ENCODE data around the gene SLC25A43. TPM values are rescaled to one million over a fixed set of nuclear protein-coding genes. Genes with fewer than 3 reads are reported as not detected.
"Not testable (repeated sequence)": the region's sequence is repeated elsewhere in the genome, so short reads cannot be mapped to it uniquely, and the experiment has no call there.

Gene SLC25A43
- total RNA-seq, 4 donors from 2014 or later: 18.4 to 33.7 (median 22.2) TPM

GRCh38 chrX:119419898-119420297, 20.8 kb downstream of the SLC25A43 start:
- TF ChIP-seq CTCF (IDR thresholded peaks at IDR 0.05): no peak
- DNase-seq (ENCODE audit: low spot score) (no peak), ATAC-seq (ENCODE audit: low FRiP score) (no peak)

DNA sequence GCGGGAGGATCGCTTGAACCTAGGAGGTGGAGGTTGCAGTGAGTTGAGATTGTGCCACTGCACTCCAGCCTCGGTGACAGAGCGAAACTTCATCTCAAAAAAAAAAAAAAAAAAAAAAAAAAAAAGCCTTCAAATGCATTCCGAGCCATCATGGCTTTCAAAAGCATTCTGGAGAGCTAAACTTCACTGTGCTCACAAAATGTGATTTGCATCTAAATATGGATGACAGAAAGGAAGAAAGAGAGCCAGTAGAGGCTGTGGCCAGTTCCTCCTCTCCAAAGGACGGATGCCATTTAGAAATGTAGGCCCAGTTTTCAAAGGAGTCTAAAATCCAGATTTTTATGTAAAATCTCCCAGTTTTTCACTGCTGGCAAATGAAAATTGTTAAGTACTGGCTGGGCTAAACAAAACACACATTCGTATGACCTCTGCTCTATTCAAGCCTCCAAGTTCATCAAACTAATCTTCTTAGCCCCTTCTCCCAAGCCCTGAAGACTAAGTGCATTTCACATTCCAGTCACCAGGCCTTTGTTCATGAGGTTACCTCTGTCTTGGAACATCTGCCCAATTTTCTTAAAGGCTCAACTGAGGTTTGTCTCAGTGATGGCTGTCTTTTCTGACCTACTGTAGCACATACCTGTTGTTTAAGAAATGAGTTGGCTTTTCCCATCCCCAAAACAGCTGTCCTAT, 22.0 kb downstream of the SLC25A43 start:
- DNase-seq (ENCODE audit: low spot score) (no peak), ATAC-seq (ENCODE audit: low FRiP score) (no peak)
- no peak for TF ChIP-seq CTCF (IDR thresholded peaks at IDR 0.05)

DNA sequence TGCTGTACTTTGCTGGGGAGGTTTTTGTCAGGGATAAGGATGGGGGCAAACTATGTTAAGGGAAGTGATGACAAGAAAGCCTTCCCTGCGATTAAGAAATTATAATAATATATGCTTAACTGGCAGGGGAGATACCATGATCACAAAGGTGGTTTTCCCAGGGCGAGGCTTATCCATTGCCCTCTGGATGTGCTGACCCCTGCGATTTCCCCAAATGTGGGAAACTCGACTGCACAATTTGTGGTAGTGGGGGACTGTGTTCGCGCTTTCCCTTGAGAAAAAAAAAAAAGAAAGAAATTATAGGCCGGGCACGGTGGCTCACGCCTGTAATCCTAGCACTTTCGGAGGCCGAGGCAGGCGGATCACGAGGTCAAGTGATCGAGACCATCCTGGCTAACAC, 24.5 kb downstream of the SLC25A43 start:
- ATAC-seq (ENCODE audit: low FRiP score): no peak
- DNase-seq (ENCODE audit: low spot score): no peak
- no peak for TF ChIP-seq CTCF (IDR thresholded peaks at IDR 0.05)

DNA sequence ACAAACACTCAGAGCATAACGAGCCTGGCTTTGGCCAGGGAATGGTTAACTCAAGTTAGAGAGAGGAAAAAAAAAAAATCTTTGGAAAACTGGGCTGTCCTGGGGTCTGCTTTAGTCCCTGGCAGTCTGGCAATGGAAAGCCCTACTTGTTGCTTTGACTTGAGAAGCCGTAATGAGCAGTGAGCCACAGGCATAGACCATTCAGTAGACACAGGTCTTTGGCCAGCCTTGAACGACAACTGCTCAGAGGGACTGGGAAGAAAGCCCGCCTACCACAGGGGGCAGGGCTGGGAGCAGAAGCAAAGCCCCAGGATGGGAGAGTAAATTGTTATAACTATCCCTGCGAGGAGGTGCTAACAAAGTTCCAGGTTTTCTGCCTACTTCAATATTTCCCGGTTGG, 25.9 kb downstream of the SLC25A43 start:
- no peak for DNase-seq (ENCODE audit: low spot score)
- no peak for TF ChIP-seq CTCF (IDR thresholded peaks at IDR 0.05)
- no peak for ATAC-seq (ENCODE audit: low FRiP score)

GRCh38 chrX:119427024-119427794, 28.1 kb downstream of the SLC25A43 start:
- DNase-seq (ENCODE audit: low spot score): no peak
- no peak for ATAC-seq (ENCODE audit: low FRiP score)
- no peak for TF ChIP-seq CTCF (IDR thresholded peaks at IDR 0.05)

DNA sequence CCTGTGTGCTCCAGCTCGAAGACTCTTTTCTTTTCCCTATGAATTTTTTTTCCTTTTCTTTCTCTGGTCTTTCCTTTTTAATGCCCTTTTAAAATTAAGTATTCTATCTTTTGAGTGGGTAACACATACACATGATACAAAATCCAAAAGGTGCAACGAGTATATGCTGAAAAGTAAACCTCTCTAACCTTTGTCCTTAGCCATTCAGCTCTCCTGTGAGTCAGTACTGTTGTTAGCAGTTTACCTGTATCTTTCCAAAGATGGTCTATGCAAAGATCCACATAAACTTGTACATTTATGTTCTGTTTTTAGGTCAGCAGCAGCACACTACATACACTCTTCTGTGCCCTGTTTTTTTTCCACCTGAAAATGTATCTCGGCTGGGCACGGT, 28.7 kb downstream of the SLC25A43 start:
- no peak for DNase-seq (ENCODE audit: low spot score)
- TF ChIP-seq CTCF (IDR thresholded peaks at IDR 0.05): no peak
- ATAC-seq (ENCODE audit: low FRiP score): no peak

- DNase-seq (ENCODE audit: low spot score): no peak
- ATAC-seq (ENCODE audit: low FRiP score): no peak
- TF ChIP-seq CTCF (IDR thresholded peaks at IDR 0.05): no peak
Measured at GRCh38 chrX:119429471-119429870, 30.3 kb downstream of the SLC25A43 start.

DNA sequence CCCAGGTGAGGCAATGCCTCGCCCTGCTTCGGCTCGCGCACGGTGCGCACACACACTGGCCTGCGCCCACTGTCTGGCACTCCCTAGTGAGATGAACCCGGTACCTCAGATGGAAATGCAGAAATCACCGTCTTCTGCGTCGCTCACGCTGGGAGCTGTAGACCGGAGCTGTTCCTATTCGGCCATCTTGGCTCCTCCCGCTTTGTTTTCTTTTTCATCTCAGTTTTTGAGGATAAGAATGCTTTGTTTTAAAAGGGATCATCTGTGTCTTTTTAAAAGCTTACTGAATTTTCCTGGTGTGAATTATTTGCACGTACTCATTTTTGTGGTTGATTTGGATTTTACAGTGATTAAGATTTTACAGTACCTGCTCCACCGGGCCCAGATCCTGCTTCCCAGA, 42.2 kb downstream of the SLC25A43 start:
- not testable (repeated sequence) for ATAC-seq (ENCODE audit: low FRiP score); DNase-seq (ENCODE audit: low spot score)

Measured in omental fat pad (tissue), 4 donors.